ENCODE measurements around the gene LYRM9.
"Not testable (repeated sequence)": the region's sequence is repeated elsewhere in the genome, so short reads cannot be mapped to it uniquely, and the experiment has no call there.

LYRM9 gene

GRCh38 chr17:27858621-27859305, 34.4 kb downstream of the LYRM9 start:
- no peak for DNase-seq (ENCODE audit: low read depth in 1 of 2, low spot score in 1 of 2)
- TF ChIP-seq JUND (IDR thresholded peaks at IDR 0.05; ENCODE audit: low read depth): no peak
- in situ Hi-C loops (cut with HindIII; ENCODE audit: low pct_unique_long_range_greater_than_20kb, low sequenced_read_pairs): no loop called here

- in situ Hi-C loops (cut with HindIII; ENCODE audit: low pct_unique_long_range_greater_than_20kb, low sequenced_read_pairs): no loop called here
- TF ChIP-seq JUND (IDR thresholded peaks at IDR 0.05; ENCODE audit: low read depth): no peak
- no peak for DNase-seq (ENCODE audit: low read depth in 1 of 2, low spot score in 1 of 2)
Measured at GRCh38 chr17:27856676-27857432, 36.3 kb downstream of the LYRM9 start.

GRCh38 chr17:27855454-27855853, 37.7 kb downstream of the LYRM9 start:
- no peak for TF ChIP-seq JUND (IDR thresholded peaks at IDR 0.05; ENCODE audit: low read depth)
- in situ Hi-C loops (cut with HindIII; ENCODE audit: low pct_unique_long_range_greater_than_20kb, low sequenced_read_pairs): no loop called here
- no peak for DNase-seq (ENCODE audit: low read depth in 1 of 2, low spot score in 1 of 2)

GRCh38 chr17:27854163-27854562, 39.0 kb downstream of the LYRM9 start:
- no peak for TF ChIP-seq JUND (IDR thresholded peaks at IDR 0.05; ENCODE audit: low read depth)
- in situ Hi-C loops (cut with HindIII; ENCODE audit: low pct_unique_long_range_greater_than_20kb, low sequenced_read_pairs): no loop called here
- no peak for DNase-seq (ENCODE audit: low read depth in 1 of 2, low spot score in 1 of 2)

GRCh38 chr17:27853091-27853490, 40.1 kb downstream of the LYRM9 start:
- in situ Hi-C loops (cut with HindIII; ENCODE audit: low pct_unique_long_range_greater_than_20kb, low sequenced_read_pairs): no loop called here
- no peak for DNase-seq (ENCODE audit: low read depth in 1 of 2, low spot score in 1 of 2)
- no peak for TF ChIP-seq JUND (IDR thresholded peaks at IDR 0.05; ENCODE audit: low read depth)

- in situ Hi-C loops (cut with HindIII; ENCODE audit: low pct_unique_long_range_greater_than_20kb, low sequenced_read_pairs): no loop called here
- TF ChIP-seq JUND (IDR thresholded peaks at IDR 0.05; ENCODE audit: low read depth): no peak
- no peak for DNase-seq (ENCODE audit: low read depth in 1 of 2, low spot score in 1 of 2)
Measured at GRCh38 chr17:27849474-27850185, 43.5 kb downstream of the LYRM9 start.

GRCh38 chr17:27848931-27849330, 44.2 kb downstream of the LYRM9 start:
- in situ Hi-C loops (cut with HindIII; ENCODE audit: low pct_unique_long_range_greater_than_20kb, low sequenced_read_pairs): no loop called here

GRCh38 chr17:27846808-27847307, 46.3 kb downstream of the LYRM9 start:
- in situ Hi-C loops (cut with HindIII; ENCODE audit: low pct_unique_long_range_greater_than_20kb, low sequenced_read_pairs); DNase-seq (ENCODE audit: low read depth in 1 of 2, low spot score in 1 of 2): not testable (repeated sequence)

More at GRCh38 chr17:27848931-27849330, 44.2 kb downstream of the LYRM9 start:
- no peak for DNase-seq (ENCODE audit: low read depth in 1 of 2, low spot score in 1 of 2)
- no peak for TF ChIP-seq JUND (IDR thresholded peaks at IDR 0.05; ENCODE audit: low read depth)

GRCh38 chr17:27846042-27846655, 47.0 kb downstream of the LYRM9 start:
- in situ Hi-C loops (cut with HindIII; ENCODE audit: low pct_unique_long_range_greater_than_20kb, low sequenced_read_pairs): no loop called here
- no peak for TF ChIP-seq JUND (IDR thresholded peaks at IDR 0.05; ENCODE audit: low read depth)
- DNase-seq (ENCODE audit: low read depth in 1 of 2, low spot score in 1 of 2): no peak

- no peak for TF ChIP-seq JUND (IDR thresholded peaks at IDR 0.05; ENCODE audit: low read depth)
- DNase-seq (ENCODE audit: low read depth in 1 of 2, low spot score in 1 of 2): no peak
- in situ Hi-C loops (cut with HindIII; ENCODE audit: low pct_unique_long_range_greater_than_20kb, low sequenced_read_pairs): no loop called here
Measured at GRCh38 chr17:27845264-27846041, 47.7 kb downstream of the LYRM9 start.

- in situ Hi-C loops (cut with HindIII; ENCODE audit: low pct_unique_long_range_greater_than_20kb, low sequenced_read_pairs): no loop called here
- DNase-seq (ENCODE audit: low read depth in 1 of 2, low spot score in 1 of 2): peak in 1 of 2 experiments; percentile 53
- no peak for TF ChIP-seq JUND (IDR thresholded peaks at IDR 0.05; ENCODE audit: low read depth)
Measured at GRCh38 chr17:27840688-27841087, 52.5 kb downstream of the LYRM9 start.

- in situ Hi-C loops (cut with HindIII; ENCODE audit: low pct_unique_long_range_greater_than_20kb, low sequenced_read_pairs); DNase-seq (ENCODE audit: low read depth in 1 of 2, low spot score in 1 of 2): not testable (repeated sequence)
Measured at GRCh38 chr17:27840406-27840678, 52.8 kb downstream of the LYRM9 start.

- DNase-seq (ENCODE audit: low read depth in 1 of 2, low spot score in 1 of 2); in situ Hi-C loops (cut with HindIII; ENCODE audit: low pct_unique_long_range_greater_than_20kb, low sequenced_read_pairs): not testable (repeated sequence)
Measured at GRCh38 chr17:27839571-27840405, 53.4 kb downstream of the LYRM9 start.

GRCh38 chr17:27838607-27839006, 54.6 kb downstream of the LYRM9 start:
- in situ Hi-C loops (cut with HindIII; ENCODE audit: low pct_unique_long_range_greater_than_20kb, low sequenced_read_pairs): not testable (repeated sequence)
- DNase-seq (ENCODE audit: low read depth in 1 of 2, low spot score in 1 of 2): peak in 1 of 2 experiments; percentile 60

GRCh38 chr17:27837769-27838168, 55.4 kb downstream of the LYRM9 start:
- in situ Hi-C loops (cut with HindIII; ENCODE audit: low pct_unique_long_range_greater_than_20kb, low sequenced_read_pairs); DNase-seq (ENCODE audit: low read depth in 1 of 2, low spot score in 1 of 2): not testable (repeated sequence)
